ENCODE measurements around the gene CHD6. TPM values are rescaled to one million over a fixed set of nuclear protein-coding genes. Genes with fewer than 3 reads are reported as not detected.

CHD6 gene
- total and polyA plus RNA-seq, 4 donors: 3.3 to 23.4 (median 18.2) TPM

DNA sequence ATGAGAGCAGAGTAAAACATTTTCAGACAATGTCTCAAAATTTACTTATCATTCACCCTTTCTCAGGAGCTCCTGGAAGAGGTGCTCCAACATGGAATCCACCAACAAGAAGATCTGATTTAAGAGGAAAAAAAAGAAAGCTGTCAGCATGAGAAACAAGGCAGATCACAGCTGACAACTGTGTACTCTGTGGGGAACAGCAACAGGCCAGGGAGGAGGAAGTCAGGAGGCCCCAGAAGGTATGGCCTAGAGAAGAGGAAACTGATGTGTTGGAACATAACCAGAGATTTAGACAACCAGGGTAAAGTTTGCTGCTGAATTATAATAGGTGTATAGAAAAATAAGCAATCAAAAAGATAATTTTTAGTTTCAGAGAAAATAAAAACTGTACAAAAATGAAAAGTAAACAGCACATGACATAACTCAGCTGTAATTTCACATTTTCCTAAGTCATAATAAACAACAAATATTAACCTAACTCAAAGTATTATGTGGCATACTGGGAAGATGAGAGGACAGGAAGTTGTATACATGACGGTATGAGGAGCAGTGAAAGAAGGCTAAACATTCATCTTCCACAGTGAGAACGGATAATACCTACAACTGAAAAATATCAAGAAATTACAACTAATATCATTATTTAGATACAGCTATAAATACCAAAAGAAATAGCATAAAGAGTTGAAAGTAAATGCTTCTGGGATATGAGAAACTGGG is 138.0 kb downstream of the CHD6 start:
- H3K9me3 ChIP-seq (ENCODE audit: control insufficient read depth in 4 of 4, low read length in 3 of 4): no peaks in the 10 kb centered on the region
- no peak for DNase-seq (ENCODE audit: low spot score)
- no peak for TF ChIP-seq RXRA (IDR thresholded peaks at IDR 0.05)
- no peak for TF ChIP-seq JUND (IDR thresholded peaks at IDR 0.05)
- TF ChIP-seq RAD21 (IDR thresholded peaks at IDR 0.05): no peak
- TF ChIP-seq HNF4A (conservative IDR thresholded peaks at IDR 0.05): no peak
- TF ChIP-seq YY1 (IDR thresholded peaks at IDR 0.05): no peak
- TF ChIP-seq, protein P1, sequence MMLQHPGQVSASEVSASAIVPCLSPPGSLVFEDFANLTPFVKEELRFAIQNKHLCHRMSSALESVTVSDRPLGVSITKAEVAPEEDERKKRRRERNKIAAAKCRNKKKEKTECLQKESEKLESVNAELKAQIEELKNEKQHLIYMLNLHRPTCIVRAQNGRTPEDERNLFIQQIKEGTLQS (IDR thresholded peaks at IDR 0.05): no peak
- TF ChIP-seq, protein P2, sequence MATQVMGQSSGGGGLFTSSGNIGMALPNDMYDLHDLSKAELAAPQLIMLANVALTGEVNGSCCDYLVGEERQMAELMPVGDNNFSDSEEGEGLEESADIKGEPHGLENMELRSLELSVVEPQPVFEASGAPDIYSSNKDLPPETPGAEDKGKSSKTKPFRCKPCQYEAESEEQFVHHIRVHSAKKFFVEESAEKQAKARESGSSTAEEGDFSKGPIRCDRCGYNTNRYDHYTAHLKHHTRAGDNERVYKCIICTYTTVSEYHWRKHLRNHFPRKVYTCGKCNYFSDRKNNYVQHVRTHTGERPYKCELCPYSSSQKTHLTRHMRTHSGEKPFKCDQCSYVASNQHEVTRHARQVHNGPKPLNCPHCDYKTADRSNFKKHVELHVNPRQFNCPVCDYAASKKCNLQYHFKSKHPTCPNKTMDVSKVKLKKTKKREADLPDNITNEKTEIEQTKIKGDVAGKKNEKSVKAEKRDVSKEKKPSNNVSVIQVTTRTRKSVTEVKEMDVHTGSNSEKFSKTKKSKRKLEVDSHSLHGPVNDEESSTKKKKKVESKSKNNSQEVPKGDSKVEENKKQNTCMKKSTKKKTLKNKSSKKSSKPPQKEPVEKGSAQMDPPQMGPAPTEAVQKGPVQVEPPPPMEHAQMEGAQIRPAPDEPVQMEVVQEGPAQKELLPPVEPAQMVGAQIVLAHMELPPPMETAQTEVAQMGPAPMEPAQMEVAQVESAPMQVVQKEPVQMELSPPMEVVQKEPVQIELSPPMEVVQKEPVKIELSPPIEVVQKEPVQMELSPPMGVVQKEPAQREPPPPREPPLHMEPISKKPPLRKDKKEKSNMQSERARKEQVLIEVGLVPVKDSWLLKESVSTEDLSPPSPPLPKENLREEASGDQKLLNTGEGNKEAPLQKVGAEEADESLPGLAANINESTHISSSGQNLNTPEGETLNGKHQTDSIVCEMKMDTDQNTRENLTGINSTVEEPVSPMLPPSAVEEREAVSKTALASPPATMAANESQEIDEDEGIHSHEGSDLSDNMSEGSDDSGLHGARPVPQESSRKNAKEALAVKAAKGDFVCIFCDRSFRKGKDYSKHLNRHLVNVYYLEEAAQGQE (IDR thresholded peaks at IDR 0.05): no peak
- TF ChIP-seq, protein P3, sequence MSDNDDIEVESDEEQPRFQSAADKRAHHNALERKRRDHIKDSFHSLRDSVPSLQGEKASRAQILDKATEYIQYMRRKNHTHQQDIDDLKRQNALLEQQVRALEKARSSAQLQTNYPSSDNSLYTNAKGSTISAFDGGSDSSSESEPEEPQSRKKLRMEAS (IDR thresholded peaks at IDR 0.05): no peak
- TF ChIP-seq GABPA (IDR thresholded peaks at IDR 0.05 in 1 of 2, conservative IDR thresholded peaks at IDR 0.05 in 1 of 2): no peak
- TF ChIP-seq FOXA1 (IDR thresholded peaks at IDR 0.05): no peak
- no peak for TF ChIP-seq NR2F2 (IDR thresholded peaks at IDR 0.05)
- TF ChIP-seq, protein P4, sequence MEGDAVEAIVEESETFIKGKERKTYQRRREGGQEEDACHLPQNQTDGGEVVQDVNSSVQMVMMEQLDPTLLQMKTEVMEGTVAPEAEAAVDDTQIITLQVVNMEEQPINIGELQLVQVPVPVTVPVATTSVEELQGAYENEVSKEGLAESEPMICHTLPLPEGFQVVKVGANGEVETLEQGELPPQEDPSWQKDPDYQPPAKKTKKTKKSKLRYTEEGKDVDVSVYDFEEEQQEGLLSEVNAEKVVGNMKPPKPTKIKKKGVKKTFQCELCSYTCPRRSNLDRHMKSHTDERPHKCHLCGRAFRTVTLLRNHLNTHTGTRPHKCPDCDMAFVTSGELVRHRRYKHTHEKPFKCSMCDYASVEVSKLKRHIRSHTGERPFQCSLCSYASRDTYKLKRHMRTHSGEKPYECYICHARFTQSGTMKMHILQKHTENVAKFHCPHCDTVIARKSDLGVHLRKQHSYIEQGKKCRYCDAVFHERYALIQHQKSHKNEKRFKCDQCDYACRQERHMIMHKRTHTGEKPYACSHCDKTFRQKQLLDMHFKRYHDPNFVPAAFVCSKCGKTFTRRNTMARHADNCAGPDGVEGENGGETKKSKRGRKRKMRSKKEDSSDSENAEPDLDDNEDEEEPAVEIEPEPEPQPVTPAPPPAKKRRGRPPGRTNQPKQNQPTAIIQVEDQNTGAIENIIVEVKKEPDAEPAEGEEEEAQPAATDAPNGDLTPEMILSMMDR (IDR thresholded peaks at IDR 0.05; ENCODE audit: low read depth, low read length, missing input control): no peak
- TF ChIP-seq SP1 (IDR thresholded peaks at IDR 0.05): no peak
- TF ChIP-seq EGR1 (IDR thresholded peaks at IDR 0.05; ENCODE audit: low read depth in 2 of 2): no peak
- TF ChIP-seq FOXA2 (IDR thresholded peaks at IDR 0.05): no peak
- no peak for TF ChIP-seq TAF1 (conservative IDR thresholded peaks at IDR 0.05)
- no peaks in the 10 kb centered on the region for H3K27me3 ChIP-seq (ENCODE audit: control insufficient read depth in 4 of 4, insufficient read depth in 4 of 4, low read length in 3 of 4)
- no peak overlapping the region for H3K27ac ChIP-seq (ENCODE audit: low read depth in 1 of 2, low read length in 2 of 2)
- H3K4me3 ChIP-seq (ENCODE audit: low read depth in 1 of 3, low read length in 3 of 3): no peak overlapping the region
- peaks cover 1 to 32% (median 30%) of the 10 kb centered on the region in 4 donors for H3K36me3 ChIP-seq (ENCODE audit: control insufficient read depth in 4 of 4, insufficient read depth in 3 of 4, low read depth in 1 of 4, low read length in 3 of 4)
- peaks cover 0 to 2% (median 0%) of the 10 kb centered on the region in 4 donors for H3K4me1 ChIP-seq (ENCODE audit: control insufficient read depth in 4 of 4, insufficient read depth in 4 of 4, low read length in 3 of 4)
- H3K9ac ChIP-seq (ENCODE audit: low read depth in 1 of 2, low read length in 2 of 2): no peak overlapping the region
- 79% methylated on average over 2 of the region's 2 CpGs for WGBS

DNA sequence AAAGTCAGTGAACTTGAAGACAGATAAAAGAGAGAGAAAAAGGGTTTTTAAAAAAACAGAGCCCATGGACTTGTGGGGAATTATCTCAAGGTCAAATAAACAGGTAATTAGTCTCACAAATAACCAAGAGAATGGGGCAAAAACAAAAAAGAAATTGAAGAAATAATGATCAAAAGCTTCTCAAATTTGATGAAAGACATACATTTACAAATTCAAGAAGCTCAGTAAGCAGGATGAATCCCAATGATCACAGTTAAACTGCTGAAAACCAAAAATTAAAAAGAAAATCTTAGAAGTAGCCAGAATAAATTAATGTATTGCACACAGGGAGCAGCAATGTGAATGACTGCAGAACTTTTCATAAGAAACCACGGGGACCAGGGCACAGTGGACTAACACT is 139.1 kb downstream of the CHD6 start:
- Histone ChIP-seq H3K9ac (ENCODE audit: low read depth in 1 of 2, low read length in 2 of 2) (no peak overlapping the region), H3K36me3 (ENCODE audit: control insufficient read depth in 4 of 4, insufficient read depth in 3 of 4, low read depth in 1 of 4, low read length in 3 of 4) (peaks cover 1 to 22% (median 20%) of the 10 kb centered on the region in 4 donors), H3K4me1 (ENCODE audit: control insufficient read depth in 4 of 4, insufficient read depth in 4 of 4, low read length in 3 of 4) (peaks cover 0 to 2% (median 0%) of the 10 kb centered on the region in 4 donors), H3K27ac (ENCODE audit: low read depth in 1 of 2, low read length in 2 of 2) (no peak overlapping the region), H3K4me3 (ENCODE audit: low read depth in 1 of 3, low read length in 3 of 3) (no peak overlapping the region), H3K27me3 (ENCODE audit: control insufficient read depth in 4 of 4, insufficient read depth in 4 of 4, low read length in 3 of 4) (no peaks in the 10 kb centered on the region), H3K9me3 (ENCODE audit: control insufficient read depth in 4 of 4, low read length in 3 of 4) (no peaks in the 10 kb centered on the region)
- 98% methylated on average over 1 of the region's 1 CpG for WGBS
- DNase-seq (ENCODE audit: low spot score): no peak
- TF ChIP-seq RAD21 (IDR thresholded peaks at IDR 0.05) (no peak), SP1 (IDR thresholded peaks at IDR 0.05) (no peak), GABPA (IDR thresholded peaks at IDR 0.05 in 1 of 2, conservative IDR thresholded peaks at IDR 0.05 in 1 of 2) (no peak), TAF1 (conservative IDR thresholded peaks at IDR 0.05) (no peak), JUND (IDR thresholded peaks at IDR 0.05) (no peak), FOXA1 (IDR thresholded peaks at IDR 0.05) (no peak), RXRA (IDR thresholded peaks at IDR 0.05) (no peak), EGR1 (IDR thresholded peaks at IDR 0.05; ENCODE audit: low read depth in 2 of 2) (no peak), FOXA2 (IDR thresholded peaks at IDR 0.05) (no peak), YY1 (IDR thresholded peaks at IDR 0.05) (no peak), NR2F2 (IDR thresholded peaks at IDR 0.05) (no peak)
- TF ChIP-seq, protein P1 (IDR thresholded peaks at IDR 0.05): no peak
- TF ChIP-seq, protein P3 (IDR thresholded peaks at IDR 0.05): no peak
- TF ChIP-seq, protein P2 (IDR thresholded peaks at IDR 0.05): no peak
- TF ChIP-seq, protein P5, sequence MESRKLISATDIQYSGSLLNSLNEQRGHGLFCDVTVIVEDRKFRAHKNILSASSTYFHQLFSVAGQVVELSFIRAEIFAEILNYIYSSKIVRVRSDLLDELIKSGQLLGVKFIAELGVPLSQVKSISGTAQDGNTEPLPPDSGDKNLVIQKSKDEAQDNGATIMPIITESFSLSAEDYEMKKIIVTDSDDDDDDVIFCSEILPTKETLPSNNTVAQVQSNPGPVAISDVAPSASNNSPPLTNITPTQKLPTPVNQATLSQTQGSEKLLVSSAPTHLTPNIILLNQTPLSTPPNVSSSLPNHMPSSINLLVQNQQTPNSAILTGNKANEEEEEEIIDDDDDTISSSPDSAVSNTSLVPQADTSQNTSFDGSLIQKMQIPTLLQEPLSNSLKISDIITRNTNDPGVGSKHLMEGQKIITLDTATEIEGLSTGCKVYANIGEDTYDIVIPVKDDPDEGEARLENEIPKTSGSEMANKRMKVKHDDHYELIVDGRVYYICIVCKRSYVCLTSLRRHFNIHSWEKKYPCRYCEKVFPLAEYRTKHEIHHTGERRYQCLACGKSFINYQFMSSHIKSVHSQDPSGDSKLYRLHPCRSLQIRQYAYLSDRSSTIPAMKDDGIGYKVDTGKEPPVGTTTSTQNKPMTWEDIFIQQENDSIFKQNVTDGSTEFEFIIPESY (IDR thresholded peaks at IDR 0.05): no peak

Data from liver (tissue), 9 donors.